Spinal cord (tissue), 10 donors: ENCODE results near the gene KLC4. TPM values are rescaled to one million over a fixed set of nuclear protein-coding genes. Genes with fewer than 3 reads are reported as not detected.

Experiments used
- DNase-seq, 6 donors: peaks; one replicate each; pipeline versions ENCODE4 v3.0.0 to v3.0.0-alpha.2; 2013 to 2015; ENCODE audit warnings: low spot score in 6 of 6, low read depth in 4 of 6
- H3K27ac ChIP-seq: one replicate; pipeline ENCODE4 v1.5.1; 2013; ENCODE audit warnings: low read depth, low read length, control low read depth
- H3K27me3 ChIP-seq: one replicate; pipeline ENCODE4 v1.6.1; 2013; ENCODE audit warnings: low read length; ENCODE audit not compliant: control insufficient read depth, insufficient read depth
- H3K36me3 ChIP-seq: one replicate; pipeline ENCODE4 v1.6.1; 2013; ENCODE audit warnings: low read length; ENCODE audit not compliant: control insufficient read depth, insufficient read depth
- H3K4me1 ChIP-seq: one replicate; pipeline ENCODE4 v1.6.1; 2013; ENCODE audit warnings: low read length; ENCODE audit not compliant: control insufficient read depth, insufficient read depth
- H3K4me3 ChIP-seq: one replicate; pipeline ENCODE4 v1.5.1; 2013; ENCODE audit warnings: low read depth, low read length, control low read depth
- H3K9me3 ChIP-seq: one replicate; pipeline ENCODE4 v1.6.1; 2013; ENCODE audit warnings: low read length; ENCODE audit not compliant: control insufficient read depth, insufficient read depth
- WGBS: methylation state at CpG from one replicate; pipeline ENCODE4 v1.1.5; 2013; ENCODE audit warnings: missing lambda C conversion rate; ENCODE audit not compliant: insufficient coverage; 5-methylcytosine and 5-hydroxymethylcytosine counted together
- polyA plus RNA-seq, 2 donors: library from polyadenylated mRNA; unstranded; fragments of 120-200 nt; gene quantifications; one replicate each; pipeline ENCODE4 v1.2.1, GENCODE V29; 2013; ENCODE audit not compliant: insufficient read length in 2 of 2
- total RNA-seq, 2 donors: library from RNA; depleted of rRNA in 1 of 2; stranded (reverse); fragments of 120-200 nt in 1 of 2; fragments of >200 nt in 1 of 2; gene quantifications; one replicate each; pipeline versions ENCODE4 v1.2.3 to v1.2.4, GENCODE V29; 2013 to 2014
- donor health status: healthy.

Gene KLC4
- total and polyA plus RNA-seq, 4 donors: 23.4 to 77.4 (median 46.3) TPM

GRCh38 chr6:43060755-43061633, 1.6 kb downstream of the KLC4 start:
- Histone ChIP-seq H3K9me3 (no peaks in the 10 kb centered on the region), H3K4me3 (no peak overlapping the region), H3K27ac (no peak overlapping the region), H3K4me1 (peaks cover 12% of the 10 kb centered on the region), H3K36me3 (peaks cover 61% of the 10 kb centered on the region), H3K27me3 (no peaks in the 10 kb centered on the region)
- DNase-seq: no peak
- 92% methylated on average over 12 of the region's 12 CpGs for WGBS

- Histone ChIP-seq H3K9me3 (no peaks in the 10 kb centered on the region), H3K4me1 (peaks cover 12% of the 10 kb centered on the region), H3K36me3 (peaks cover 64% of the 10 kb centered on the region), H3K27ac (no peak overlapping the region), H3K27me3 (no peaks in the 10 kb centered on the region), H3K4me3 (no peak overlapping the region)
- DNase-seq: no peak
- 92% methylated on average over 2 of the region's 2 CpGs for WGBS
These were observed 2.4 kb downstream of the KLC4 start for GRCh38 chr6:43061861-43062260.

GRCh38 chr6:43062818-43063217, 3.4 kb downstream of the KLC4 start:
- Histone ChIP-seq H3K27me3 (no peaks in the 10 kb centered on the region), H3K4me1 (peaks cover 12% of the 10 kb centered on the region), H3K4me3 (no peak overlapping the region), H3K9me3 (no peaks in the 10 kb centered on the region), H3K36me3 (peaks cover 57% of the 10 kb centered on the region), H3K27ac (no peak overlapping the region)
- WGBS: 96% methylated on average over 8 of the region's 12 CpGs
- no peak for DNase-seq

GRCh38 chr6:43070028-43070632, 10.7 kb downstream of the KLC4 start:
- Histone ChIP-seq H3K4me3 (no peak overlapping the region), H3K9me3 (no peaks in the 10 kb centered on the region), H3K27ac (peak overlapping the region; percentile 11), H3K4me1 (peaks cover 4% of the 10 kb centered on the region), H3K27me3 (no peaks in the 10 kb centered on the region), H3K36me3 (peaks cover 78% of the 10 kb centered on the region)
- 65% methylated on average over 5 of the region's 6 CpGs for WGBS
- DNase-seq: peak in 2 of 6 donors; percentile 68 to 76

- H3K4me3 ChIP-seq: no peak overlapping the region
- no peaks in the 10 kb centered on the region for H3K27me3 ChIP-seq
- DNase-seq: peak in 1 of 6 donors; percentile 79
- no peaks in the 10 kb centered on the region for H3K9me3 ChIP-seq
- H3K4me1 ChIP-seq: peaks cover 32% of the 10 kb centered on the region
- WGBS: no CpG with 5 or more reads among the region's 6 CpGs
- H3K27ac ChIP-seq: peak overlapping the region; percentile 76
- peaks cover 48% of the 10 kb centered on the region for H3K36me3 ChIP-seq
These were observed 15.6 kb downstream of the KLC4 start for GRCh38 chr6:43074847-43075669.

GRCh38 chr6:43075670-43076463, 16.4 kb downstream of the KLC4 start, which contains the start of gene PTK7:
Gene PTK7 (plus strand): TSS chr6:43076314. CDS start chr6:43076489, 175 bp downstream.
- WGBS: 3% methylated on average over 45 of the region's 60 CpGs
- no peaks in the 10 kb centered on the region for H3K27me3 ChIP-seq
- peak within 1 kb of the TSS; percentile 91 for H3K4me3 ChIP-seq
- peak within 1 kb of the TSS; percentile 83 for H3K27ac ChIP-seq
- peaks cover 32% of the 10 kb centered on the region for H3K4me1 ChIP-seq
- H3K36me3 ChIP-seq: peaks cover 40% of the 10 kb centered on the region
- peak; percentile 59 to 96 (median 80) for DNase-seq
- no peaks in the 10 kb centered on the region for H3K9me3 ChIP-seq

GRCh38 chr6:43076464-43077332, 17.3 kb downstream of the KLC4 start:
- H3K27me3 ChIP-seq: no peaks in the 10 kb centered on the region
- H3K27ac ChIP-seq: peak overlapping the region; percentile 83
- H3K9me3 ChIP-seq: no peaks in the 10 kb centered on the region
- H3K4me3 ChIP-seq: peak overlapping the region; percentile 91
- peaks cover 30% of the 10 kb centered on the region for H3K4me1 ChIP-seq
- WGBS: under 1% methylated on average over 67 of the region's 72 CpGs
- H3K36me3 ChIP-seq: peaks cover 32% of the 10 kb centered on the region
- DNase-seq: peak in 3 of 6 donors; percentile 46 to 79 (median 70)

- Histone ChIP-seq H3K36me3 (peaks cover 26% of the 10 kb centered on the region), H3K4me1 (peaks cover 35% of the 10 kb centered on the region), H3K27ac (peak overlapping the region; percentile 83), H3K9me3 (no peaks in the 10 kb centered on the region), H3K27me3 (no peaks in the 10 kb centered on the region), H3K4me3 (peak overlapping the region; percentile 91)
- WGBS: 15% methylated on average over 3 of the region's 8 CpGs
- no peak for DNase-seq
These were observed 17.9 kb downstream of the KLC4 start for GRCh38 chr6:43077333-43077809.
